AG09309 (cell line): Measurements from ENCODE around the gene RBMS3.
A peak's percentile ranks its signal among the peaks of the same experiment; 100 is the strongest.

Source experiments
- DNase-seq: peaks from one replicate; pipeline ENCODE4 v3.0.0-alpha.2; 2010; ENCODE audit warnings: low read depth
- H3K4me3 ChIP-seq: 2 replicates; pipeline ENCODE4 v1.5.1; 2011; ENCODE audit warnings: mild to moderate bottlenecking, low read depth, low read length, moderate library complexity; ENCODE audit not compliant: control insufficient read depth
- TF ChIP-seq, protein P1 (sequence below): IDR thresholded peaks from 2 replicates; pipeline ENCODE4 v1.5.1; 2011; ENCODE audit warnings: mild to moderate bottlenecking, low read depth, low read length, inconsistent platforms; ENCODE audit not compliant: insufficient read depth, control insufficient read depth; ENCODE audit errors: missing control alignments

RBMS3 gene

GRCh38 chr3:29475854-29476253 lies 195.0 kb downstream of the RBMS3 start:
- TF ChIP-seq, protein P1, sequence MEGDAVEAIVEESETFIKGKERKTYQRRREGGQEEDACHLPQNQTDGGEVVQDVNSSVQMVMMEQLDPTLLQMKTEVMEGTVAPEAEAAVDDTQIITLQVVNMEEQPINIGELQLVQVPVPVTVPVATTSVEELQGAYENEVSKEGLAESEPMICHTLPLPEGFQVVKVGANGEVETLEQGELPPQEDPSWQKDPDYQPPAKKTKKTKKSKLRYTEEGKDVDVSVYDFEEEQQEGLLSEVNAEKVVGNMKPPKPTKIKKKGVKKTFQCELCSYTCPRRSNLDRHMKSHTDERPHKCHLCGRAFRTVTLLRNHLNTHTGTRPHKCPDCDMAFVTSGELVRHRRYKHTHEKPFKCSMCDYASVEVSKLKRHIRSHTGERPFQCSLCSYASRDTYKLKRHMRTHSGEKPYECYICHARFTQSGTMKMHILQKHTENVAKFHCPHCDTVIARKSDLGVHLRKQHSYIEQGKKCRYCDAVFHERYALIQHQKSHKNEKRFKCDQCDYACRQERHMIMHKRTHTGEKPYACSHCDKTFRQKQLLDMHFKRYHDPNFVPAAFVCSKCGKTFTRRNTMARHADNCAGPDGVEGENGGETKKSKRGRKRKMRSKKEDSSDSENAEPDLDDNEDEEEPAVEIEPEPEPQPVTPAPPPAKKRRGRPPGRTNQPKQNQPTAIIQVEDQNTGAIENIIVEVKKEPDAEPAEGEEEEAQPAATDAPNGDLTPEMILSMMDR: no peak
- no peak for DNase-seq
- H3K4me3 ChIP-seq: no peak overlapping the region

DNA sequence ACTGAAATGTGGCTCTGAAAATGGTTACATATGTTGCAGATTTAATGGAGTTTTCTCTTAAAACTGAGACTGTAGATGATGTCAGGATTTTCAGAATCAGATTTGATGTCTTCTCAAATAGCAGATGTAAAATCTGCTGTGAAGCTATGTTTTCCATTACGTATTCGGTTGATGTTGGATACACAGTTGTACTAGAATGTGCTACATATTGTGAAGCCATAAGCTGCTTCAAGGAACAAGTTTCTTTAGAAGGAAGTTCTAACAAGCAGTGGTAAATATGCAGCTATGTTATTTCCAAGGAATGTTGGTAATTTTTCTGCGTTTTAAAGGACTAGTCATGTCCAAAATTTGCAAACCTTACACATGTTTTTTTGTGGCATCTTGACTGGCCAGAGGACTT lies 197.7 kb downstream of the RBMS3 start:
- DNase-seq: no peak
- TF ChIP-seq, protein P1: no peak
- H3K4me3 ChIP-seq: no peak overlapping the region

GRCh38 chr3:29481249-29481648 lies 200.4 kb downstream of the RBMS3 start:
- TF ChIP-seq, protein P1: no peak
- no peak for DNase-seq
- H3K4me3 ChIP-seq: no peak overlapping the region

- DNase-seq: no peak
- H3K4me3 ChIP-seq: no peak overlapping the region
- TF ChIP-seq, protein P1: no peak
Observed at GRCh38 chr3:29481969-29482767, 201.3 kb downstream of the RBMS3 start.

GRCh38 chr3:29484633-29485032 lies 203.8 kb downstream of the RBMS3 start:
- no peak overlapping the region for H3K4me3 ChIP-seq
- TF ChIP-seq, protein P1: no peak
- no peak for DNase-seq

DNA sequence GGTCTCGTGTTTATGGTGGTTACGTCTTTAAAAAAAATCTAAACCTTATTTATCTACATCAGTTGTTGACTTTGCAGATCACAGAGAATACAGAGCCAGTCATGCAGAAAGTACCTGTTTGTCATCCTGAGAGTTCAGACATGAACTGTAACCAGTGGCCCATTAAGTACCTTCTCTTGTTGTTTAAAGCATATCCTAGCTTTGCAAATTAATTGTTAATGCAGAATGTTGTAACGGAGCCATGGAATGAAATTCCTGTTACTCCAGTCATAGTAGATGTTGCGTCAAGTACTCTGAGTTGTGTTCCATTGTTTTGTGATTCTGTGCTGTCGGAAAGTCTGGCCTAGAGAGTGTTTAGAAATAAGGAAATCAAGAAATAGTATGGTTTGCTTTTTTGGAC lies 205.2 kb downstream of the RBMS3 start:
- DNase-seq: peak; percentile 43
- H3K4me3 ChIP-seq: no peak overlapping the region
- TF ChIP-seq, protein P1: no peak
